Osteoblast (primary cell): ENCODE data around the gene SOBP. TPM values are rescaled to one million over a fixed set of nuclear protein-coding genes. Genes with fewer than 3 reads are reported as not detected.

ENCODE experiments used
- DNase-seq: peaks from one replicate; pipeline ENCODE4 v3.0.0; 2011; ENCODE audit warnings: low spot score, mixed read lengths; ENCODE audit not compliant: insufficient read length; ENCODE audit errors: missing footprints
- H2AFZ ChIP-seq: 2 replicates; pipeline ENCODE4 v1.6.0; 2011; ENCODE audit warnings: mild to moderate bottlenecking, low read length
- H3K27ac ChIP-seq: 2 replicates; pipeline ENCODE4 v1.5.1; 2011; ENCODE audit warnings: mild to moderate bottlenecking, low read depth, low read length, moderate library complexity
- H3K27me3 ChIP-seq: 2 replicates; pipeline ENCODE4 v1.6.0; 2012; ENCODE audit warnings: mild to moderate bottlenecking, control low read depth, inconsistent platforms, low read length, moderate library complexity; ENCODE audit not compliant: insufficient read depth
- H3K36me3 ChIP-seq: 2 replicates; pipeline ENCODE4 v1.5.1; 2011; ENCODE audit warnings: mild to moderate bottlenecking, low read length, control low read depth, moderate library complexity; ENCODE audit not compliant: insufficient read depth
- H3K4me1 ChIP-seq: 2 replicates; pipeline ENCODE4 v1.5.1; 2011; ENCODE audit warnings: mild to moderate bottlenecking, low read length, control low read depth, moderate library complexity; ENCODE audit not compliant: insufficient read depth
- H3K4me2 ChIP-seq: 2 replicates; pipeline ENCODE4 v1.6.0; 2011; ENCODE audit warnings: mild to moderate bottlenecking, low read length; ENCODE audit not compliant: insufficient read depth
- H3K4me3 ChIP-seq: fragments of 200-600 bp; sonication (generic); 3 replicates; pipeline ENCODE4 v1.5.1; 2012; ENCODE audit warnings: mild to moderate bottlenecking, low read length, inconsistent platforms; ENCODE audit not compliant: insufficient read depth
- H3K79me2 ChIP-seq: 2 replicates; pipeline ENCODE4 v1.6.0; 2012; ENCODE audit warnings: mild to moderate bottlenecking, low read length, control low read depth, inconsistent platforms; ENCODE audit not compliant: insufficient read depth
- H3K9me3 ChIP-seq: 2 replicates; pipeline ENCODE4 v1.5.1; 2011; ENCODE audit warnings: low read depth, low read length, control low read depth
- H4K20me1 ChIP-seq: 2 replicates; pipeline ENCODE4 v1.6.0; 2012; ENCODE audit warnings: mild to moderate bottlenecking, low read length, control low read depth; ENCODE audit not compliant: insufficient read depth
- total RNA-seq: library from RNA; depleted of rRNA; stranded (reverse); fragments of >200 nt; gene quantifications from 2 replicates; pipeline ENCODE4 v1.2.3, GENCODE V29; 2012
- TF ChIP-seq, protein P1 (sequence below): IDR thresholded peaks from 2 replicates; pipeline ENCODE4 v1.5.1; 2011; ENCODE audit warnings: mild to moderate bottlenecking, low read depth, low read length, moderate library complexity; ENCODE audit errors: extremely low read depth

The SOBP gene
- total RNA-seq, 1 donor: 3.6 TPM

GRCh38 chr6:107679457-107679856 is 189.5 kb downstream of the SOBP start:
- Histone ChIP-seq H4K20me1 (no peaks in the 10 kb centered on the region), H3K27me3 (no peaks in the 10 kb centered on the region), H3K9me3 (no peaks in the 10 kb centered on the region), H3K36me3 (no peaks in the 10 kb centered on the region), H3K4me1 (peaks cover 12% of the 10 kb centered on the region), H3K27ac (peak overlapping the region; percentile 42), H3K4me2 (no peak overlapping the region), H3K79me2 (no peaks in the 10 kb centered on the region), H2AFZ (peak overlapping the region; percentile 16), H3K4me3 (no peak overlapping the region)
- TF ChIP-seq, protein P1, sequence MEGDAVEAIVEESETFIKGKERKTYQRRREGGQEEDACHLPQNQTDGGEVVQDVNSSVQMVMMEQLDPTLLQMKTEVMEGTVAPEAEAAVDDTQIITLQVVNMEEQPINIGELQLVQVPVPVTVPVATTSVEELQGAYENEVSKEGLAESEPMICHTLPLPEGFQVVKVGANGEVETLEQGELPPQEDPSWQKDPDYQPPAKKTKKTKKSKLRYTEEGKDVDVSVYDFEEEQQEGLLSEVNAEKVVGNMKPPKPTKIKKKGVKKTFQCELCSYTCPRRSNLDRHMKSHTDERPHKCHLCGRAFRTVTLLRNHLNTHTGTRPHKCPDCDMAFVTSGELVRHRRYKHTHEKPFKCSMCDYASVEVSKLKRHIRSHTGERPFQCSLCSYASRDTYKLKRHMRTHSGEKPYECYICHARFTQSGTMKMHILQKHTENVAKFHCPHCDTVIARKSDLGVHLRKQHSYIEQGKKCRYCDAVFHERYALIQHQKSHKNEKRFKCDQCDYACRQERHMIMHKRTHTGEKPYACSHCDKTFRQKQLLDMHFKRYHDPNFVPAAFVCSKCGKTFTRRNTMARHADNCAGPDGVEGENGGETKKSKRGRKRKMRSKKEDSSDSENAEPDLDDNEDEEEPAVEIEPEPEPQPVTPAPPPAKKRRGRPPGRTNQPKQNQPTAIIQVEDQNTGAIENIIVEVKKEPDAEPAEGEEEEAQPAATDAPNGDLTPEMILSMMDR: no peak
- peak; percentile 84 for DNase-seq

GRCh38 chr6:107682721-107683120 is 192.8 kb downstream of the SOBP start:
- Histone ChIP-seq H4K20me1 (no peaks in the 10 kb centered on the region), H3K4me1 (peaks cover 10% of the 10 kb centered on the region), H3K79me2 (no peaks in the 10 kb centered on the region), H3K27ac (no peak overlapping the region), H3K4me3 (no peak overlapping the region), H3K36me3 (no peaks in the 10 kb centered on the region), H2AFZ (no peak overlapping the region), H3K27me3 (no peaks in the 10 kb centered on the region), H3K4me2 (no peak overlapping the region), H3K9me3 (no peaks in the 10 kb centered on the region)
- TF ChIP-seq, protein P1: no peak
- DNase-seq: no peak

DNA sequence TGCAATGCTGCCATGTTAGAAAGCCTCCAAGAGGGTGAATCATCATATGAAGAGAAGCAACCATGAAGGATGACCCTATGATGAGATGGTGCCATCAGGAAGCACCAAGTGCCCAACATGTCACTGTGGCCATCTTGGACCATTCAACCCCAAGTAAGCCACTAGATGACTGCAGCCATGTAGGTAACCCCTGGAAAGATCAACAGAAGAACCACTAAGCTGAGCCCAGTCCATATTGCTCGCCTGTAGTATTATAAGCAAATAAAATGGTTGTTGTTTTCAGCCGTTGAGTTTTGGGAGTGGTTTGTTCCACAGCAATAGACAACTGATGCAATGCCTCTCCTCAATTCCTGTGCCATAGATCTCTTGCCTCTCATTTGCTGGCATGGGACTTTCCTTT is 193.3 kb downstream of the SOBP start:
- Histone ChIP-seq H2AFZ (no peak overlapping the region), H3K27ac (no peak overlapping the region), H4K20me1 (no peaks in the 10 kb centered on the region), H3K36me3 (no peaks in the 10 kb centered on the region), H3K27me3 (no peaks in the 10 kb centered on the region), H3K4me1 (peaks cover 10% of the 10 kb centered on the region), H3K4me2 (no peak overlapping the region), H3K9me3 (no peaks in the 10 kb centered on the region), H3K4me3 (no peak overlapping the region), H3K79me2 (no peaks in the 10 kb centered on the region)
- TF ChIP-seq, protein P1: no peak
- no peak for DNase-seq

DNA sequence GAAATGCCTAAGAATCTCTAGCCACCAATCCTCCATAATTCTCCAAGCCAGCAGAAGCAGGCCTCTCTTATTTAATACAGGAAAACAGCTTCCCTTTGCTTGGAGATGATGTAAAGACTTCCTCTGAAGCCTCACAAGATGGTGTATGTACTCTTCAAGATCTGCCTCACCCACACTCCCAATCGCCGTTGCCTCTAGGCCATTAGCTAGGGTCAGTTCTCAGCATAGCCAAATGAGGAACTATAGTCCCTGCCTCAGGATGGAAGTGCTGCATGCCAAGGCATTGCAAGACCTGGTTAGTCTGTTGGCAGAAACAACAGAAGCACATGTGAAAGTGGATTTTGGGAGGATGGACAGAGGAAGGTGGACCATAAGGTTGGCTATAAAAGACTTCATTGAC is 195.1 kb downstream of the SOBP start:
- Histone ChIP-seq H3K79me2 (no peaks in the 10 kb centered on the region), H3K27ac (no peak overlapping the region), H3K36me3 (no peaks in the 10 kb centered on the region), H3K4me1 (peaks cover 17% of the 10 kb centered on the region), H2AFZ (no peak overlapping the region), H3K27me3 (no peaks in the 10 kb centered on the region), H3K4me2 (no peak overlapping the region), H3K9me3 (no peaks in the 10 kb centered on the region), H3K4me3 (no peak overlapping the region), H4K20me1 (no peaks in the 10 kb centered on the region)
- no peak for DNase-seq
- TF ChIP-seq, protein P1: no peak
